ENCODE results near the gene NFAM1. TPM values are rescaled to one million over a fixed set of nuclear protein-coding genes. Genes with fewer than 3 reads are reported as not detected.

Gene NFAM1
- total RNA-seq, 1 experiment from 2014 or later, result 0.12 TPM

GRCh38 chr22:42356533-42356932 lies 75.7 kb downstream of the NFAM1 start:
- ChIA-PET POLR2A (no interaction called here), CTCF (no interaction called here), RAD21 (ENCODE audit: low non-redundant PET in 1 of 2, low total read pairs in 2 of 2, uncharacterized antibody in 2 of 2, unreplicated experiment in 2 of 2) (no interaction called here)
- Histone ChIP-seq H3K9ac (ENCODE audit: low read length) (no peak overlapping the region), H3K27ac (ENCODE audit: low read depth, low read length) (no peak overlapping the region), H3K4me1 (ENCODE audit: control insufficient read depth in 1 of 2, insufficient read depth in 2 of 2, low read length in 2 of 2) (peaks cover 0 to 3% of the 10 kb centered on the region in 2 experiments; a peak in 1 of 4 replicates), H3K79me2 (ENCODE audit: insufficient read depth, low read length) (no peaks in the 10 kb centered on the region), H2AFZ (ENCODE audit: low read depth, low read length, poor library complexity, severe bottlenecking) (no peak overlapping the region), H3K36me3 (ENCODE audit: control insufficient read depth in 1 of 2, insufficient read depth in 2 of 2, low read length in 2 of 2) (no peaks in the 10 kb centered on the region), H3K4me2 (ENCODE audit: low read length) (no peak overlapping the region), H3K27me3 (ENCODE audit: insufficient read depth, low read length) (no peaks in the 10 kb centered on the region), H3K4me3 (replicated peaks in 1 of 2; ENCODE audit: low read depth in 1 of 2, low read length in 2 of 2) (no peak overlapping the region), H3K9me2 (ENCODE audit: insufficient read depth) (no peaks in the 10 kb centered on the region), H3K9me3 (ENCODE audit: control insufficient read depth in 1 of 2, insufficient read depth in 1 of 2, low read depth in 1 of 2, low read length in 2 of 2) (no peaks in the 10 kb centered on the region), H4K20me1 (ENCODE audit: insufficient read depth) (no peaks in the 10 kb centered on the region)
- TF ChIP-seq ZBTB33 (IDR thresholded peaks at IDR 0.05; ENCODE audit: extremely low read depth, insufficient replicate concordance, low read length) (no peak), TCF7L2 (IDR thresholded peaks at IDR 0.05; ENCODE audit: borderline replicate concordance, extremely low read depth, insufficient read depth, insufficient read length) (no peak), ZNF274 (IDR thresholded peaks at IDR 0.05; ENCODE audit: low read depth, low read length) (no peak), CTCF (IDR thresholded peaks at IDR 0.05 in 2 of 3, conservative IDR thresholded peaks at IDR 0.05 in 1 of 3; ENCODE audit: borderline replicate concordance in 1 of 3, insufficient read depth in 1 of 3, low read depth in 2 of 3, low read length in 2 of 3) (no peak), EZH2phosphoT487 (IDR thresholded peaks at IDR 0.05; ENCODE audit: borderline replicate concordance) (no peak)
- ATAC-seq (no peak), DNase-seq (ENCODE audit: low read depth, low spot score) (no peak)
- BruUV-seq (replicated peaks), result no TSS peak
- intact Hi-C loops (cut with micrococcal nuclease), result no loop called here
